ENCODE results near the gene MAGI2. TPM values are rescaled to one million over a fixed set of nuclear protein-coding genes. Genes with fewer than 3 reads are reported as not detected.

Gene MAGI2
- total RNA-seq, 4 donors from 2014 or later, result 0.98 to 4.8 (median 2.5) TPM

DNA sequence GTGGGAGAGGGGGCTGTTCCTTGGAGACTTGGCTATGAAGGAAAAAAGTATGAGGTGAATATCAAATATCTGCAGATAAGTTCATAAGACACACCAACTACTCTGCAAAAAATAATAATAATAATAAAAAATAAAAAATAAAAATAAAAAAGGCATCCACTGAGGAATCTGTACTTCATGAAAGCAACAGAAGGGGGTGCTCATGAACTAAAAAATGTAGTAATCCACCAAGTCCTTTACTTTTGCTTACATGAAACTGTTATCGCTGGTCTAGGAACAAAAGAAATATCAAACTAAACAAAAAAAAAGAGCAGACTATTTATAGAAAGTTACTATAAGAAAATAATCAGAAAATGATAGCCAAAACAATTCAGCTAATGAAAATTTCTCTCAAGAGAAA, 1075.9 kb downstream of the MAGI2 start:
- Histone ChIP-seq H3K4me1 (no peaks in the 10 kb centered on the region), H3K4me3 (no peak overlapping the region), H3K27ac (no peak overlapping the region), H3K9me3 (no peaks in the 10 kb centered on the region), H3K27me3 (no peaks in the 10 kb centered on the region), H3K36me3 (no peaks in the 10 kb centered on the region)
- no peak for DNase-seq (ENCODE audit: low spot score in 2 of 2)
- TF ChIP-seq EP300 (IDR thresholded peaks at IDR 0.05) (no peak), POLR2A (IDR thresholded peaks at IDR 0.05) (no peak), POLR2AphosphoS5 (IDR thresholded peaks at IDR 0.05) (no peak)
- TF ChIP-seq, protein P1, sequence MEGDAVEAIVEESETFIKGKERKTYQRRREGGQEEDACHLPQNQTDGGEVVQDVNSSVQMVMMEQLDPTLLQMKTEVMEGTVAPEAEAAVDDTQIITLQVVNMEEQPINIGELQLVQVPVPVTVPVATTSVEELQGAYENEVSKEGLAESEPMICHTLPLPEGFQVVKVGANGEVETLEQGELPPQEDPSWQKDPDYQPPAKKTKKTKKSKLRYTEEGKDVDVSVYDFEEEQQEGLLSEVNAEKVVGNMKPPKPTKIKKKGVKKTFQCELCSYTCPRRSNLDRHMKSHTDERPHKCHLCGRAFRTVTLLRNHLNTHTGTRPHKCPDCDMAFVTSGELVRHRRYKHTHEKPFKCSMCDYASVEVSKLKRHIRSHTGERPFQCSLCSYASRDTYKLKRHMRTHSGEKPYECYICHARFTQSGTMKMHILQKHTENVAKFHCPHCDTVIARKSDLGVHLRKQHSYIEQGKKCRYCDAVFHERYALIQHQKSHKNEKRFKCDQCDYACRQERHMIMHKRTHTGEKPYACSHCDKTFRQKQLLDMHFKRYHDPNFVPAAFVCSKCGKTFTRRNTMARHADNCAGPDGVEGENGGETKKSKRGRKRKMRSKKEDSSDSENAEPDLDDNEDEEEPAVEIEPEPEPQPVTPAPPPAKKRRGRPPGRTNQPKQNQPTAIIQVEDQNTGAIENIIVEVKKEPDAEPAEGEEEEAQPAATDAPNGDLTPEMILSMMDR (IDR thresholded peaks at IDR 0.05), result no peak
- WGBS, result 88% methylated on average over 1 of the region's 1 CpG

DNA sequence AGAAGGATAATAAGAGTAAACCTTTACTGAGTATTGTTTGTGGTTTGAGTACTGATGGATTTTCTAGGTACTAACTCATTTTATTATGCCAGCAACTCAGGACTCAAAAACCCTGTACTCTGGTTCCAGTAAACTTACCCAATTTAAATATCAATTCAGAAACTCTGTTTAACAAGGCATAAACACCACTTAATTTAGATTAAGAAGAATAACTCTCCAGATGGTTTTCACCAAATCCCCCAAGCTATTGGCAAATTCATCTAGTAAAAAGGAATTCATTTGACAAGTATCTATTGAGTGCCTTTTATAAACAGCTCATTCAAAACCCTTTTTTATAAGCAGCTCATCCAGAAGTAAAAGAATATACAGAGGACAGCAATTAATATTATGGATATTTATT, 1082.5 kb downstream of the MAGI2 start:
- TF ChIP-seq, protein P1 (IDR thresholded peaks at IDR 0.05), result no peak
- TF ChIP-seq POLR2A (IDR thresholded peaks at IDR 0.05) (no peak), POLR2AphosphoS5 (IDR thresholded peaks at IDR 0.05) (no peak), EP300 (IDR thresholded peaks at IDR 0.05) (no peak)
- Histone ChIP-seq H3K27me3 (no peaks in the 10 kb centered on the region), H3K27ac (no peak overlapping the region), H3K4me3 (no peak overlapping the region), H3K36me3 (no peaks in the 10 kb centered on the region), H3K9me3 (no peaks in the 10 kb centered on the region), H3K4me1 (no peaks in the 10 kb centered on the region)
- DNase-seq (ENCODE audit: low spot score in 2 of 2), result no peak

DNA sequence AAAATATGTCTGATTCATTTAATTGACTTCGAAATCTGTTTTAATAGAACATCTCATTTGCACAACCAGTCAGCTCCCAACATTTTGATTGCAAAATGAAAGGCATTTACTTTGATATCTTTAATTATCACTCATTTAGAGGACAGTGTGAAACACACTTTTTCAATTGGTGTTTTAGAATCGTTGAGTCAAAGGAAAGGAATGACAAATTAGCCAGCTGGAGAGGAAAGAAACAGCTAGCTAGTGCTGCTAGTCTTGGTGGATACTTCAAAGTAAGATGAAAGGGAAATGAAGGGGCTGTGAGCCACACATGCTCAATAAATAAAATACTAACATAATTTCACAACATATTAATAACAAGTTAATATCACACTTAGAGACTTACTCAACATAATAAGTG, 1084.7 kb downstream of the MAGI2 start:
- Histone ChIP-seq H3K9me3 (no peaks in the 10 kb centered on the region), H3K36me3 (no peaks in the 10 kb centered on the region), H3K4me1 (no peaks in the 10 kb centered on the region), H3K27ac (no peak overlapping the region), H3K4me3 (no peak overlapping the region), H3K27me3 (no peaks in the 10 kb centered on the region)
- TF ChIP-seq POLR2A (IDR thresholded peaks at IDR 0.05), result no peak
- no peak for TF ChIP-seq POLR2AphosphoS5 (IDR thresholded peaks at IDR 0.05)
- TF ChIP-seq, protein P1 (IDR thresholded peaks at IDR 0.05), result no peak
- no peak for TF ChIP-seq EP300 (IDR thresholded peaks at IDR 0.05)
- no peak for DNase-seq (ENCODE audit: low spot score in 2 of 2)
- WGBS, result 58% methylated on average over 2 of the region's 2 CpGs

DNA sequence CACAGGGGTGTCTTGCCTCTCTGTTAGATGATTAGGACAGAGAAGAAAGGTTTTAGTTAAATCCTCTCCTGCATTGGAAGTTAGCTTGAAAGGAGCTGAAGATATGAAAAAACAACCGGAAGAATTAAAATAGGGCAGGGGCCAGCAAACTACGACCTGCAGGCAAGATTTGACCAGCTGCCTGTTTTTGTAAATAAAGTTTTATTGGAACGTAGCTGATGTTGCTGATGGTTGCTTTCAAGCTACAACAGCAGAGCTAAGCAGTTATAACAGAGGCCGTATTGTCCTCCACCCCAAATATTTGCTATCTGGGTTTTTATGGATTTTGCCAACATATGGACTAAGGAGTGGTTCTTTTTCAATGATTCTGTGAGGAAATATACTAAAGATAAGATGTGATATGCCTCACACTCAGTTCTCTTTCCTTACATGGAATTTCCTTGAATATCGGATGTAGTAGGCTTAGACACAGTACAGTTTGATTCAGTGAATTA, 1086.1 kb downstream of the MAGI2 start:
- no peaks in the 10 kb centered on the region for H3K36me3 ChIP-seq
- WGBS, result 88% methylated on average over 5 of the region's 5 CpGs

DNA sequence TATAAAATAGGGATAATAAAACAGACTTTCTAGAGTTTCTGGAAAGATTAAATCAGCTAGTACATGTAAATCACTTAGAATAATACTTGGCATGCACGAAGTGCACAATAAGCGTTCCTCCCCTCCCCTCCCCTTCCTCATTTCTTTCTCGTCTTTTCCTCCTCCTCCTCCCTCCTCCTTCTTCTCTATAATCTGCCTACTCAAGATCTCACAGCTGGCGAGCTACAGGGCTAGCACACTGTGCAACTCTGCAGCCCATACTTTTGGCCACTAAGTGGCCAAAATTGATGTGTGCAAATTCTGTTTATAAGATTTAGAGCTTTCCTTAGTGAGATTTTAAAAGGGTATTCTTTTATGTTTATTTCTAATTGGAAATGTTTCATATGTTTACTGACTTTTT, 1089.6 kb downstream of the MAGI2 start:
- Histone ChIP-seq H3K4me3 (no peak overlapping the region), H3K27ac (no peak overlapping the region), H3K27me3 (no peaks in the 10 kb centered on the region), H3K9me3 (no peaks in the 10 kb centered on the region), H3K4me1 (no peaks in the 10 kb centered on the region), H3K36me3 (no peaks in the 10 kb centered on the region)
- DNase-seq (ENCODE audit: low spot score in 2 of 2), result no peak
- WGBS, result 44% methylated on average over 4 of the region's 4 CpGs
- TF ChIP-seq, protein P1 (IDR thresholded peaks at IDR 0.05), result no peak
- no peak for TF ChIP-seq EP300 (IDR thresholded peaks at IDR 0.05)
- no peak for TF ChIP-seq POLR2A (IDR thresholded peaks at IDR 0.05)
- TF ChIP-seq POLR2AphosphoS5 (IDR thresholded peaks at IDR 0.05), result no peak

More for the DNA sequence above, 1086.1 kb downstream of the MAGI2 start:
- Histone ChIP-seq H3K27ac (no peak overlapping the region), H3K4me3 (no peak overlapping the region), H3K4me1 (no peaks in the 10 kb centered on the region), H3K27me3 (no peaks in the 10 kb centered on the region), H3K9me3 (no peaks in the 10 kb centered on the region)
- TF ChIP-seq EP300 (IDR thresholded peaks at IDR 0.05) (no peak), POLR2AphosphoS5 (IDR thresholded peaks at IDR 0.05) (no peak), POLR2A (IDR thresholded peaks at IDR 0.05) (no peak)
- TF ChIP-seq, protein P1 (IDR thresholded peaks at IDR 0.05), result no peak
- no peak for DNase-seq (ENCODE audit: low spot score in 2 of 2)

All from suprapubic skin (tissue), 4 donors.